ENCODE measurements around the gene FUT2. TPM values are rescaled to one million over a fixed set of nuclear protein-coding genes. Genes with fewer than 3 reads are reported as not detected.
A peak's percentile ranks its signal among the peaks of the same experiment; 100 is the strongest.

FUT2 gene
- total RNA-seq, 1 donor from 2014 or later: not detected

DNA sequence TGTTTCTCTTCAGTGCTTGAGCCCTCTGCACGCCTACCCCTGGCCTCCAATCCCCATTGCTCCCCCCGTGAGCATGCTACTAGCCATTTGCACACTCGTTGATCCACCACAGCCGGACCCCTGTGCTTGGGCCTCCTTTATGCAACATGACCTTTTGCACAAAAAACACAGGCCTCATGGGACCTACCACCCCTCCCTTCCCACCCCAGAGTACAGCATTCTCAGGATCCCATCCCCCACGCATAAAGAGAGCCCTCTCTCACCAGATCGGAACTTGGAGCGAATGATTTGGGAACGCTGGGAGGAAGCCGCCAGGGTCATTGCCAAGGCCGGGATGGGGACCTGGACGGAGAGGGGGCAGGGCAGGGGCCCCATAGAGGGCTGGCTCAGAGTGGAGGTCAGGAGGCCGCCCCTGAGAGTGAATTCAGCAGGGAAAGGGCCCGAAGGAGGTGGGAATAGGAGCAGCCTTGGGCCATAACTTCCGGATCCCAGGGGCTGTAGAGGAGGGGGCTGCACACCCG lies 23.0 kb downstream of the FUT2 start:
- no peak for TF ChIP-seq CTCF (IDR thresholded peaks at IDR 0.05)
- POLR2A ChIA-PET: interaction anchor here (0.7 kb wide), 1 partner anchor 14 kb away, joined by 6 read pairs; no protein-coding TSS in a partner anchor
- H3K27ac Mint-ChIP-seq: no peak overlapping the region
- H3K4me3 Mint-ChIP-seq: no peak overlapping the region
- ATAC-seq (ENCODE audit: low read depth) (no peak), DNase-seq (no peak)
- no peaks in the 10 kb centered on the region for H3K27me3 Mint-ChIP-seq
- H3K4me1 Mint-ChIP-seq: peaks cover 27% of the 10 kb centered on the region
- CTCF ChIA-PET: no interaction called here
- intact Hi-C loops (cut with micrococcal nuclease): no loop called here
- peaks cover 3% of the 10 kb centered on the region for H3K36me3 Mint-ChIP-seq (ENCODE audit: low read depth)
- H3K9me3 Mint-ChIP-seq: no peaks in the 10 kb centered on the region

DNA sequence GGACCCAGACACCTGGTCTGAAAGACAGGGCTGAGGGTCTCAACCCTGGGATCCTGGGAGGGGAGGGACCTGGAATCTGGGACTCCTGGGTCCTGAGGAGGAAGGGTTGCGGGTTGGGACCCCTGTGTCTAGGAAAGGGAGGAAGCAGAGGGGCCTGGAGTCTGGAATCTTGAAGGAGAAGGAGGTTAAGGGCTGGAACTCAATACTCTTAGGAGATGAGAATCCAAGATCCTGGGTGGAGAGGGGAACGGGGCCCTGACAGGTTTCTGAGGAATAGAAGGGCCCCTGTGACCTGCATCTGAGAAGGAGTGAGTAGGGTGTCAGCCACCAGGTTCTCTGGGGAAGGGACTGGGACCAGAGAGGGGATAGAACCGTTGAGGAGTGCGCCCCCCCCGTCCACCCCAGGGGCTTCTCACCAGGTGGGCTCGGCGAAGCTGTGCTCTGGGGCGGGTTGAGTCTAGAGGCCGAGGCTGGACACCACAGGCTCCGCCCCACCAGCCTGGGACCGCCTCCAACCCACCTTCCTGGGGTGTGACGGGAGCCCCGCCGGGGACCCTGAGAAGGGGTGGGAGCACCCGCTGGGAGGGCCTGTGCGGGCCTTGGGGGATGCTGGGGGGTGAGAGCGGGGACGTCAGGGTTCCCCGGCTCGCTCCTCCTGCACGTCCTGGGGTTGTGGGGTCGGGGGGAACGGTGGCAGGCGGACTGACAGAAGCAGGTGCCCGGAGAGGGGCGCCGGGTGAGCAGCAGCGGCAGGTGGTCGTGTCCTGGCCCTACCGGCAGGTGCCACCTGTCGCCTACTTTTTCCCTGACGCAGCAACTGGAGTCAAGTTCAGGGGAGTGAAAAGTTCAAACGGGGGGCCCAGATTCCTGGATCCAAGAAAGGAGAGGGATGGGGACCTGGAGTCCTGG lies 23.7 kb downstream of the FUT2 start, which contains the start of gene MAMSTR:
Gene MAMSTR, minus strand, starts transcription at position 463 of the 909 bp plus-strand sequence. CDS start 694 bp downstream, outside the sequence.
- no peaks in the 10 kb centered on the region for H3K27me3 Mint-ChIP-seq
- peaks cover 3% of the 10 kb centered on the region for H3K36me3 Mint-ChIP-seq (ENCODE audit: low read depth)
- DNase-seq: no peak
- H3K4me1 Mint-ChIP-seq: peaks cover 22% of the 10 kb centered on the region
- ChIA-PET POLR2A (no interaction called here), CTCF (no interaction called here)
- peak within 1 kb of the TSS; percentile 92 for H3K27ac Mint-ChIP-seq
- TF ChIP-seq CTCF (IDR thresholded peaks at IDR 0.05): no peak
- intact Hi-C loops (cut with micrococcal nuclease): loop anchor here (1.0 to 10.0 kb wide), 3 partner anchors 19 to 1157 kb away; partner anchors contain the start of genes AKT1S1, ALDH16A1, PIH1D1 and TBC1D17
- H3K9me3 Mint-ChIP-seq: no peaks in the 10 kb centered on the region
- no peak for ATAC-seq (ENCODE audit: low read depth)
- peak within 1 kb of the TSS; percentile 95 for H3K4me3 Mint-ChIP-seq

DNA sequence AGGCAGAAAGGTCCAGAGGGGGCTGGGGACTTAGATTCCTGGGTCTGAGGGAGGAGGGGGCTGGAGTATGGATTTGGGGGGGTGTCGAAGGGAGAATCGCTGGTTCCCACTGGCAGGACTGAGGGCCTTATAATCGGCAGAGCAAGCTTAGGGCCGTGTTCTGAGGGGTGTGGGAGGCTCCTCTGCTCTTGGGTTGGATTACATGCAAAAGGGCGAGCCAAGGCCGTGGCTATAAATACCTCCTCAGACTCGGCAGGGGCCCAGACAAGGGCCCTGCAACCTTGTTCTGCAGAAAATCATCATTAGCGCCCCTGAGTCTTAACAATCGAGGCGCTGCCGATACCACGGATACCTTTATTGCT lies 24.5 kb downstream of the FUT2 start:
- ATAC-seq (ENCODE audit: low read depth) (no peak), DNase-seq (no peak)
- Mint-ChIP-seq H3K9me3 (peaks cover 5% of the 10 kb centered on the region), H3K4me3 (peak overlapping the region; percentile 95), H3K27ac (peak overlapping the region; percentile 92), H3K27me3 (no peaks in the 10 kb centered on the region), H3K36me3 (ENCODE audit: low read depth) (peaks cover 6% of the 10 kb centered on the region), H3K4me1 (peaks cover 22% of the 10 kb centered on the region)
- TF ChIP-seq CTCF (IDR thresholded peaks at IDR 0.05): no peak
- POLR2A ChIA-PET: interaction anchor here (0.6 to 2.0 kb wide), 5 partner anchors 16 to 471 kb away, joined by 3 to 8 read pairs (median 4); partner anchors contain the start of genes RPL18 and SPHK2
- intact Hi-C loops (cut with micrococcal nuclease): loop anchor here (1.0 to 10.0 kb wide), 3 partner anchors 18 to 1157 kb away; partner anchors contain the start of genes AKT1S1, ALDH16A1, PIH1D1 and TBC1D17
- CTCF ChIA-PET: no interaction called here

DNA sequence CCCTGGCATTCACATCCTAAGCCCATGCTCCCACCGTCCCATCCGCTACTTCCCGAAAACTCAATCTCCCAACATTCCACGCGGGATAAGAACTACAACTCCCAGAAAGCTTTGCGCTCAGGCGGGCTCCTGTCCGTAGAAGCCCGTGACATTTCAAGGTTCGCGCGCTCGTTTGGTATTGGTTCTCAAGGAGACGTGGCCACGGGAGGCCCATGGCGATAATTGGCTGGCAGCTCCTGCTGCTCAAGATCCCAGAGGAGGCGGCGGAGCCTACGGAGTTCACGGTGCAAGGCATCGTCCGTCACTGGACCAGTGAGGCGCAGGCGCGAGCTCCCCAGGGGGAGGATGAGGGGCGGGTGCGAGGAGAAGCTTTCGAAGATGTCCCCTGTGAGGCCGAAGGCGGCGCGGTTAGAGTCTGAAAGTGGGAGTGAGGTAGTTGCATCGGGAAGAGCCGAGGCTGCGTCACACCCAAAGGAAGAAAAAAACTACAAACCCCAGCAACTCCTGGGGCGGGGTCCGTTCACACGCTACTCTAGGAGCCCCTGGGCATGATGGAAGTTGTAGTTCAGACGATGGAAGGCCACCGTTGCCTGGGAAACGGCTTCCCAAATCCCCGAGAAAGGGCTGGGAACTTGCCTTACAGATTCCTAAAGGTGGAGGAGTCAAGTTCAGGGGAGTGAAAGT lies 25.0 kb downstream of the FUT2 start:
- Mint-ChIP-seq H3K27me3 (no peaks in the 10 kb centered on the region), H3K4me3 (peak overlapping the region; percentile 95), H3K36me3 (ENCODE audit: low read depth) (peaks cover 6% of the 10 kb centered on the region), H3K4me1 (peaks cover 24% of the 10 kb centered on the region), H3K9me3 (peaks cover 6% of the 10 kb centered on the region), H3K27ac (peak overlapping the region; percentile 92)
- ATAC-seq (ENCODE audit: low read depth): peak; percentile 86
- intact Hi-C loops (cut with micrococcal nuclease): loop anchor here (1.0 to 10.0 kb wide), 4 partner anchors 18 to 1156 kb away; partner anchors contain the start of genes AKT1S1, ALDH16A1, PIH1D1 and RPL18
- CTCF ChIA-PET: no interaction called here
- POLR2A ChIA-PET: interaction anchor here (0.5 to 2.0 kb wide), 7 partner anchors 15 to 1088 kb away, joined by 3 to 10 read pairs (median 4); partner anchors contain the start of genes RPL18 and SPHK2
- DNase-seq: peak; percentile 81
- no peak for TF ChIP-seq CTCF (IDR thresholded peaks at IDR 0.05)

All from activated B cell treated with CpG ODN at 0.5 μM for 24 hours (primary cell).